ENCODE data around the gene HOXD13. TPM values are rescaled to one million over a fixed set of nuclear protein-coding genes. Genes with fewer than 3 reads are reported as not detected.

HOXD13 gene
- total RNA-seq, 1 donor from 2014 or later: not detected

DNA sequence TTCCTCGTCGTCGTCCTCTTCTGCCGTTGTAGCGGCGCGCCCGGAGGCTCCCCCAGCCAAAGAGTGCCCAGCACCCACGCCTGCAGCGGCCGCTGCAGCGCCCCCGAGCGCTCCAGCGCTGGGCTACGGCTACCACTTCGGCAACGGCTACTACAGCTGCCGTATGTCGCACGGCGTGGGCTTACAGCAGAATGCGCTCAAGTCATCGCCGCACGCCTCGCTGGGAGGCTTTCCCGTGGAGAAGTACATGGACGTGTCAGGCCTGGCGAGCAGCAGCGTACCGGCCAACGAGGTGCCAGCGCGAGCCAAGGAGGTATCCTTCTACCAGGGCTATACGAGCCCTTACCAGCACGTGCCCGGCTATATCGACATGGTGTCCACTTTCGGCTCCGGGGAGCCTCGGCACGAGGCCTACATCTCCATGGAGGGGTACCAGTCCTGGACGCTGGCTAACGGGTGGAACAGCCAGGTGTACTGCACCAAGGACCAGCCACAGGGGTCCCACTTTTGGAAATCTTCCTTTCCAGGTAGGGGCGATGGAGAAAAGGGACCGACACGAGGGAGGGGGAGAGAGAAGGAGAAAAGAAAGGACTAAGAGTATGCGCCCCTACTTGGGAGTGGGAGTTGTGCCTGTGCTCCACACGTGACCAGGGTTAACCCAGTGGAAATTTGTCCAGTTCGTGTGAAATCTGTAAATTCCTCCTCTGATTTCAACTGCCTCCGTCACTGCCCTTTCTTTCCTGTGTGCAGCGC, 800 bp downstream of the HOXD13 start:
- peak in 1 of 2 donors; percentile 40 for DNase-seq (ENCODE audit: low read depth in 2 of 2)

DNA sequence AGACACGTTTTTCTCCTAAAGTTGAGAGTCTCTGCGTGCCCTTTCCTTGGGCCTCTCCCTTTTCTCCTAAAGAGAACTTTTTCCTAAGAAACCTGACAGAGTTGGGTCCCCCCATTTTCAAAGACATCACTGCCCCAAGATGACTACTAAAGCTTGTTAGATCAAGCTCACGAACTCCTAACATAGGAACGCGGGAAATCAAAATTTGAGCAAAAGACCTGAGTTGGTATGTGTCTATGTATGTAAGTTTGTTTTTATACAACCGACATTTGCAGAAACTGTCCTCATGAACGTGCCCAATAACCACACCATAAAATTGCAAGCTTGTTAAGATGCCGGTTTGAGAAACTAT, 1.4 kb downstream of the HOXD13 start:
- DNase-seq (ENCODE audit: low read depth in 2 of 2): no peak

- DNase-seq (ENCODE audit: low read depth in 2 of 2): no peak
These were observed 1.8 kb downstream of the HOXD13 start for GRCh38 chr2:176094349-176094748.

GRCh38 chr2:176095421-176095820, 2.9 kb downstream of the HOXD13 start:
- no peak for DNase-seq (ENCODE audit: low read depth in 2 of 2)

DNA sequence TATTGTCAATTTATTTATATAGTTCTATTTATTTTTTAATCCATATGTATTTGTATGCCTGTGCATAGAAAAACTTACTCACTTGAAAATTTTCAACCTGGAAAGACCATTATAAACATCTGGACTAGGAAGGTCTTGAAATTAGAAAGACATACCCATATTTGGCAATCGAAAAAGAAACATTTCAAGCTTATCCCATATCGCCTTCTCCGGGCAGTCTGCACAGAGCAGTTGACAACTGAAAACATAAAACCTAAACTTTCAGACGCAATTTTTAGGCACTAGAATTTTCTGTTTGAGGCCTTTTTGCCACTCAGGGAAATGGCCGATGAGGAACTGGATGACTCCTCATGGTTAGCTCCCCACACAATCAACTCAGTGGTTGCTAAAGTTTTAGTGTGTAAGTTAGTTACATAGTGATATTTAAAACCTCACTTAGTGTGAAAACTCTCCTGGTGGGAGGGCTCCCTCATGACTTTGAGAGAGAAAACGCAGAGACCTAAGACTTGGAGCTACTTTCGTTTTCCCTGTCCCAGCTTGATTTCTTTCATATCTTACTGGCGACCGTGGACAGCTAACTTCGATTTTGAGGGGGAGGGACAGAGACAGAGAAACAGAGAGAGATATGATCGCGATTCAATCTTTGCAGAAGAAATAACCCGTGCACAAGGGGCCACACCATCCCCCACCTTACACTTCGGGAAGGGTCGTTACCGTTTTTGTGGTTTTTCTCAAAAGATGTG, 3.9 kb downstream of the HOXD13 start:
- DNase-seq (ENCODE audit: low read depth in 2 of 2): no peak

DNA sequence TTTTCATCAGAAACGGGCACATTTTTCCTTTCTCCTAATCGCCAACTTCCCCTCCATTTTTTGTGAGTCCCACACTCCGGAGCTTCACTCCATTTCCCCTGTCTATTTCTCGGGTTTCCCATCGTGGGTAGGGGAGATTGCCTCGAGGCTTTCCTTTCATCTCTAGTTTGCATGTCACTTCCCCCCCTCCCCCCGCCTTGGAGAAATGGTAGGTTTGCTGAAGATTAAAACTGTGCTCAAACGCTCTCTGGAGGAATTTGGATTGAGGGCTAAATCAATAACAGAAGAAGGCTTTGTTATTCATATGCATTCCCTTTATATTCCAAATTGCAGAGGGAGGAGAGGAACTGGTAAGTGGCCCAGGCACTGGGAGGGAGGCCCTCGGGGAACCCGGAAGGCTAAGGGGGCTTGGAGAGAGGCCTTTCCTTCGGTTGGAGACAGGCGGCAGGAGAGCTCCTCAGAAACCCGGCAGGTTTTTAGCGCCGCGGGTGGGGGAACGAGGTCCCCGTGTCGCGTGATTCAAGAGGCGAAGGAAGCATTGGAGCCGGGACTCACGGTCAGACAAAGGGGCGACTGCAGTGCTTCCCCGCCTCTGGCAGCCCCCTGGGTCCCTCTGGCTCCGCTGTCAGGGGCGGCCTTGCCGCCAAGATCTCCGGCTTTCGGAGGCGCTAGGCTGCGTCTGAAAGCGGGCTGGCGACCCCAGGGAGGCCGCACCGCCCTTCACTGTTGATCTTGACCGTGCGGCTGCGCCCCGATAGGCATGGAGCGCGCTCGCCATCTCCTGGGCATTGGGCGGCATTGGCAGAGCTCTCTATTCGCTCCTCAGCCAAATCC, 4.7 kb downstream of the HOXD13 start:
- DNase-seq (ENCODE audit: low read depth in 2 of 2): peak in 1 of 2 donors; percentile 70

DNA sequence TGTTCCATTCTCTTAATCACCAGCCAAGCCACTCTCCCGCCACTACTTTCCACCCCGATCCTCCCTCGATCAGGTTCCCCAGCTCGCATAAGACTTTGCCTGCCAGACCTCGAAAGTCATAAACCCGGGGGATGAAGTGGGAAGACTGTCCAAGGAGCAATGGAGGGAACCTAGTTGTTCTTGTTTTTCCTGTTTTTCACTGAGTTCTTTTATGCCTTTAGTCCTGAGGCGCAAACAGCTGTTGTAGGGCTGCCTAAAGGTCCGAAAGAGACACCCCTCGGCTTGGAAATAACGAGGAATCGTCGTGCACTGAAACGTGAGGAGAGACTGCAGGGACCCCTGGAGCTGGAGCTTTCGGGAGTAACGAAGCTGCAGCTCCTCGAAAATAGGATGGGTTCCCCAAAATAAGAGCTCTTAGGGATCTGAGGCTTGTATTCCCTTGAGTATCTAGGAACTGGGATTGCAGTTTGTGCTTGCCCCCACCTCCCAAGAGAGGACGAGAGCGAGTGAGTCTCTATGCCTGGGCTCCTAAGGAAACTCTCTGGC, 5.4 kb downstream of the HOXD13 start:
- no peak for DNase-seq (ENCODE audit: low read depth in 2 of 2)

- no peak for DNase-seq (ENCODE audit: low read depth in 2 of 2)
These were observed 6.0 kb downstream of the HOXD13 start for GRCh38 chr2:176098366-176099158.

GRCh38 chr2:176099159-176099727, 6.7 kb downstream of the HOXD13 start:
- no peak for DNase-seq (ENCODE audit: low read depth in 2 of 2)

DNA sequence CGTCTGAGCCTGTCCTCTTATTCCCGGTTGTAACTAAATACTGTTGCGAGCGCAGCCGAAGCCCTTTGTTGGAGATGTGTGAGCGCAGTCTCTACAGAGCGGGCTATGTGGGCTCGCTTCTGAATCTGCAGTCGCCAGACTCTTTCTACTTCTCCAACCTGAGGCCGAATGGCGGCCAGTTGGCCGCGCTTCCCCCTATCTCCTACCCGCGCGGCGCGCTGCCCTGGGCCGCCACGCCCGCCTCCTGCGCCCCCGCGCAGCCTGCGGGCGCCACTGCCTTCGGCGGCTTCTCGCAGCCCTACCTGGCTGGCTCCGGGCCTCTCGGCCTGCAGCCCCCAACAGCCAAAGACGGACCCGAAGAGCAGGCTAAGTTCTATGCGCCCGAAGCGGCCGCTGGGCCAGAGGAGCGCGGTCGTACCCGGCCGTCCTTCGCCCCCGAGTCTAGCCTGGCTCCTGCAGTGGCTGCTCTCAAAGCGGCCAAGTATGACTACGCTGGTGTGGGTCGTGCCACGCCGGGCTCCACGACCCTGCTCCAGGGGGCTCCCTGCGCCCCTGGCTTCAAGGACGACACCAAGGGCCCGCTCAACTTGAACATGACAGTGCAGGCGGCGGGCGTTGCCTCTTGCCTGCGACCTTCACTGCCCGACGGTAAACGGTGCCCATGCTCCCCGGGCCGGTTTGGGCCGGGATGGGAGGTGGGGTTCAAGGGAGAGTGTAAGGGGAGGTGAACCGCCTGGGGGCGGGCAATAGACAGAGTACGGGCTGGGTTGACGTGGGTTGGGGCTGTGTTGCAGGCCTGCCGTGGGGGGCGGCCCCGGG, 7.4 kb downstream of the HOXD13 start, which contains the start of gene HOXD12:
HOXD12 (plus strand) TSS at position 68 of the 819 bp plus-strand sequence; CDS start at position 75, 7 bp downstream.
- no peak for DNase-seq (ENCODE audit: low read depth in 2 of 2)

DNA sequence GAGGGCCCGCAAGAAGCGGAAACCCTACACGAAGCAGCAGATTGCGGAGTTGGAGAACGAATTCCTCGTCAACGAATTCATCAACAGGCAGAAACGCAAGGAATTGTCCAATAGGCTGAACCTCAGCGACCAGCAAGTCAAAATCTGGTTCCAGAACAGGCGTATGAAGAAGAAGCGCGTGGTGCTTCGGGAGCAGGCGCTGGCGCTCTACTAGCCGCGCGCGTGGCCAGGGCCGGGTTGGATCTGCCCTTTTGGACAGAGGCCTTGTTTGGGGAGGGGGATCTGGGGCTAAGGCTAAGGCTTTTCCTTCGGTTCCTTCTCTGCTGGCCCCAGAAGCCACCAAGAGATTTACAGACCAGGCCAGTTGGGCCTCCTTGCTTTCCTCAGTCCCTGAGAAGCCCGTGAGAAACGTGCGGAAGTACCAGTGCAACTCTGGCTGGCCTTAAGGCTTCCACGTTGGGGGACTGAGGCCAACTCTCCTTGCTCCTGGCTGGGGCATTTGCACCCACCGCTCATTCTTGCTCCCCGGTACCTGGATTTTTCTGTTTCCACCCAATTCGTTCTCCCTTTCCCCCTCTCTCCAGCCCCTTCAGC, 8.1 kb downstream of the HOXD13 start:
- no peak for DNase-seq (ENCODE audit: low read depth in 2 of 2)

- DNase-seq (ENCODE audit: low read depth in 2 of 2): no peak
These were observed 8.8 kb downstream of the HOXD13 start for GRCh38 chr2:176101216-176101830.

GRCh38 chr2:176101842-176102241, 9.3 kb downstream of the HOXD13 start:
- DNase-seq (ENCODE audit: low read depth in 2 of 2): no peak

DNA sequence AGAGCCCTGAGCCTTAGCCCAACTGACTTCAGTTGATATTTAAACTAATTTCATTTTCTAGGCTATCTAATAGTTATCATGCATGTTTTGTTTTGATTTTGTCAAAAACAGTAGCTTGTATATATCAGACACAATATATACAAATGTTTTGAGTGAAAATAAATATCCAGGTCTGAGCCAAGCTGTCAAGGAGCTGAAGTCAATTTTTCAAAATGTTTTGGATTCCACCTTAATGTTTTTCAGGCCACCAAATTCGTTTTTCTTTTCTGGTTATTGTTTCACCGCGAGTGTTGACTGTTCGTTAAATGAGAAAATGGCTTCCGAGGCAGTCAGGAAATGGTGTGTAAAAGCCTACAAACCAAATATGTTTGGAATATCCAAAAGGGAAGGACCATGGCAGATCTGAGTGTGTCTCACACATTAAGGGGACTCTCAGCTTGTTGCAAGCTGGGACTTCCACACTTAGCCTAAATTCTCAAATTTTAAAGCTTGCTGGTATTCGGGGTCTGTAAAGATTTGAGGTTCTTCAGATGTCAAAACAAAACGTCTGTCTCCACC, 9.9 kb downstream of the HOXD13 start:
- no peak for DNase-seq (ENCODE audit: low read depth in 2 of 2)

DNA sequence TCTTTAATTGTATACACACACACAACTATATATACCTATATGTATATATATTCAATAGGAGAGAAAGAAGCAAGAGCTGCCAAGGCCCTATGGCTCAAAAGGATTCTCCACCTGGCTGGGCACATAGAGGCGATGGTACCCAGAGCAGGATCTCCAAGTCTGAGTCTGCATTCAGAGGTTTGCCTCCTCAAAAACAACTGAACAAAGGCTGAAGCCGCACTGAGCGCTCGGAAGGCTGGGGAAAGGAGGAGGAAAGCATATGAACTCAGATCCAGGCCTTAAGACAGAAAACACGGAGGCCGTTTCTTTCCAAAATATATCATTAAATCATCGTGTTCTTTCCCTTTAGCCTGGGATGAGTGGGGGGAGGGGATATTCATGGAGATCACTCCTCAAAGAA, 10.7 kb downstream of the HOXD13 start:
- DNase-seq (ENCODE audit: low read depth in 2 of 2): no peak

- no peak for DNase-seq (ENCODE audit: low read depth in 2 of 2)
These were observed 11.3 kb downstream of the HOXD13 start for GRCh38 chr2:176103742-176104315.

- no peak for DNase-seq (ENCODE audit: low read depth in 2 of 2)
These were observed 12.0 kb downstream of the HOXD13 start for GRCh38 chr2:176104316-176105077.
